Immature natural killer cell (primary cell): Measurements from ENCODE around the gene CHRDL2. TPM values are rescaled to one million over a fixed set of nuclear protein-coding genes. Genes with fewer than 3 reads are reported as not detected.

ENCODE experiments used
- DNase-seq, 3 donors: peaks; one replicate each; pipeline ENCODE4 v3.0.0; 2022; ENCODE audit warnings: mixed read lengths in 1 of 3
- H3K27ac Mint-ChIP-seq, 6 donors: one replicate each; pipeline ENCODE4 v1.8.0; 2020; ENCODE audit warnings: mixed read lengths in 6 of 6, mild to moderate bottlenecking in 5 of 6, inconsistent platforms in 4 of 6, moderate library complexity in 3 of 6
- H3K27me3 Mint-ChIP-seq, 3 donors: one replicate each; pipeline ENCODE4 v1.8.0; 2020 to 2021; ENCODE audit warnings: low read depth in 3 of 3, mild to moderate bottlenecking in 3 of 3, mixed read lengths in 3 of 3, moderate library complexity in 3 of 3, inconsistent platforms in 1 of 3
- H3K36me3 Mint-ChIP-seq, 3 donors: one replicate each; pipeline ENCODE4 v1.8.0; 2020; ENCODE audit warnings: mixed read lengths in 3 of 3, inconsistent platforms in 2 of 3, mild to moderate bottlenecking in 2 of 3
- H3K4me1 Mint-ChIP-seq, 2 donors: one replicate each; pipeline ENCODE4 v1.8.0; 2020; ENCODE audit warnings: inconsistent platforms in 2 of 2, mild to moderate bottlenecking in 2 of 2, mixed read lengths in 2 of 2, moderate library complexity in 1 of 2
- H3K4me3 Mint-ChIP-seq, 5 donors: one replicate each; pipeline ENCODE4 v1.8.0; 2020; ENCODE audit warnings: mild to moderate bottlenecking in 5 of 5, mixed read lengths in 5 of 5, inconsistent platforms in 3 of 5, moderate library complexity in 3 of 5
- H3K9me3 Mint-ChIP-seq, 6 donors: one replicate each; pipeline ENCODE4 v1.8.0; 2020; ENCODE audit warnings: mild to moderate bottlenecking in 6 of 6, mixed read lengths in 6 of 6, inconsistent platforms in 4 of 6, moderate library complexity in 3 of 6
- polyA plus RNA-seq, 3 donors: library from polyadenylated mRNA; unstranded; fragments of 300-500 nt; fragmentation: Illumina TruSeq; gene quantifications; one replicate each; pipeline ENCODE4 v1.2.3, GENCODE V29; 2021

Gene CHRDL2
- polyA plus RNA-seq, 3 donors from 2014 or later, result not detected

- no peak for DNase-seq
- Mint-ChIP-seq H3K4me3 (no peak overlapping the region), H3K4me1 (no peaks in the 10 kb centered on the region)
Observed at GRCh38 chr11:74717221-74717969, 13.8 kb downstream of the CHRDL2 start.

GRCh38 chr11:74714904-74715303, 16.3 kb downstream of the CHRDL2 start:
- Mint-ChIP-seq H3K4me3 (no peak overlapping the region), H3K27me3 (peaks cover 0 to 3% (median 2%) of the 10 kb centered on the region in 3 donors), H3K27ac (no peak overlapping the region), H3K9me3 (no peaks in the 10 kb centered on the region), H3K36me3 (no peaks in the 10 kb centered on the region), H3K4me1 (no peaks in the 10 kb centered on the region)
- no peak for DNase-seq

More at GRCh38 chr11:74717221-74717969, 13.8 kb downstream of the CHRDL2 start:
- Mint-ChIP-seq H3K27me3 (peaks cover 0 to 4% (median 3%) of the 10 kb centered on the region in 3 donors), H3K27ac (no peak overlapping the region), H3K36me3 (no peaks in the 10 kb centered on the region), H3K9me3 (peaks cover 0 to 1% (median 0%) of the 10 kb centered on the region in 6 donors)

- no peaks in the 10 kb centered on the region for H3K36me3 Mint-ChIP-seq
- no peaks in the 10 kb centered on the region for H3K4me1 Mint-ChIP-seq
- DNase-seq, result no peak
- no peaks in the 10 kb centered on the region for H3K9me3 Mint-ChIP-seq
- peaks cover 0 to 3% (median 2%) of the 10 kb centered on the region in 3 donors for H3K27me3 Mint-ChIP-seq
- no peak overlapping the region for H3K27ac Mint-ChIP-seq
- H3K4me3 Mint-ChIP-seq, result no peak overlapping the region
Observed at GRCh38 chr11:74713686-74714085, 17.5 kb downstream of the CHRDL2 start.

GRCh38 chr11:74710281-74710938, 20.8 kb downstream of the CHRDL2 start:
- H3K27ac Mint-ChIP-seq, result no peak overlapping the region
- H3K9me3 Mint-ChIP-seq, result no peaks in the 10 kb centered on the region

GRCh38 chr11:74709175-74709574, 22.1 kb downstream of the CHRDL2 start:
- no peaks in the 10 kb centered on the region for H3K9me3 Mint-ChIP-seq
- no peaks in the 10 kb centered on the region for H3K36me3 Mint-ChIP-seq
- peaks cover 0 to 6% (median 0%) of the 10 kb centered on the region in 3 donors for H3K27me3 Mint-ChIP-seq
- no peak overlapping the region for H3K4me3 Mint-ChIP-seq
- DNase-seq, result no peak
- H3K27ac Mint-ChIP-seq, result no peak overlapping the region
- H3K4me1 Mint-ChIP-seq, result no peaks in the 10 kb centered on the region

More at GRCh38 chr11:74710281-74710938, 20.8 kb downstream of the CHRDL2 start:
- no peaks in the 10 kb centered on the region for H3K36me3 Mint-ChIP-seq
- peaks cover 0 to 2% (median 0%) of the 10 kb centered on the region in 3 donors for H3K27me3 Mint-ChIP-seq
- H3K4me1 Mint-ChIP-seq, result no peaks in the 10 kb centered on the region
- DNase-seq, result no peak
- H3K4me3 Mint-ChIP-seq, result no peak overlapping the region

GRCh38 chr11:74707602-74708510, 23.4 kb downstream of the CHRDL2 start:
- Mint-ChIP-seq H3K27me3 (peaks cover 0 to 6% (median 0%) of the 10 kb centered on the region in 3 donors), H3K27ac (no peak overlapping the region), H3K4me3 (no peak overlapping the region), H3K36me3 (no peaks in the 10 kb centered on the region), H3K4me1 (no peaks in the 10 kb centered on the region), H3K9me3 (no peaks in the 10 kb centered on the region)
- DNase-seq, result no peak

GRCh38 chr11:74707182-74707581, 24.0 kb downstream of the CHRDL2 start:
- no peak overlapping the region for H3K27ac Mint-ChIP-seq
- DNase-seq, result no peak
- H3K9me3 Mint-ChIP-seq, result no peaks in the 10 kb centered on the region
- no peak overlapping the region for H3K4me3 Mint-ChIP-seq
- H3K4me1 Mint-ChIP-seq, result no peaks in the 10 kb centered on the region
- H3K36me3 Mint-ChIP-seq, result no peaks in the 10 kb centered on the region
- peaks cover 0 to 6% (median 0%) of the 10 kb centered on the region in 3 donors for H3K27me3 Mint-ChIP-seq

- no peak for DNase-seq
- Mint-ChIP-seq H3K36me3 (no peaks in the 10 kb centered on the region), H3K27me3 (peaks cover 0 to 6% (median 0%) of the 10 kb centered on the region in 3 donors), H3K4me3 (no peak overlapping the region), H3K27ac (no peak overlapping the region), H3K9me3 (no peaks in the 10 kb centered on the region), H3K4me1 (no peaks in the 10 kb centered on the region)
Observed at GRCh38 chr11:74703211-74703610, 28.0 kb downstream of the CHRDL2 start.

GRCh38 chr11:74702383-74703007, 28.7 kb downstream of the CHRDL2 start:
- Mint-ChIP-seq H3K4me1 (no peaks in the 10 kb centered on the region), H3K9me3 (no peaks in the 10 kb centered on the region), H3K36me3 (no peaks in the 10 kb centered on the region), H3K27me3 (peaks cover 0 to 6% (median 0%) of the 10 kb centered on the region in 3 donors), H3K27ac (no peak overlapping the region), H3K4me3 (no peak overlapping the region)
- DNase-seq, result peak; percentile 31 to 46 (median 41)

GRCh38 chr11:74701351-74701750, 29.9 kb downstream of the CHRDL2 start:
- Mint-ChIP-seq H3K27ac (no peak overlapping the region), H3K36me3 (no peaks in the 10 kb centered on the region), H3K27me3 (peaks cover 0 to 5% (median 4%) of the 10 kb centered on the region in 3 donors), H3K9me3 (no peaks in the 10 kb centered on the region), H3K4me3 (no peak overlapping the region), H3K4me1 (no peaks in the 10 kb centered on the region)
- no peak for DNase-seq

- no peak overlapping the region for H3K27ac Mint-ChIP-seq
- no peaks in the 10 kb centered on the region for H3K36me3 Mint-ChIP-seq
- no peaks in the 10 kb centered on the region for H3K9me3 Mint-ChIP-seq
- H3K4me3 Mint-ChIP-seq, result no peak overlapping the region
- no peak for DNase-seq
- H3K27me3 Mint-ChIP-seq, result peaks cover 0 to 5% (median 4%) of the 10 kb centered on the region in 3 donors
- no peaks in the 10 kb centered on the region for H3K4me1 Mint-ChIP-seq
Observed at GRCh38 chr11:74699615-74700396, 31.4 kb downstream of the CHRDL2 start.

GRCh38 chr11:74697722-74698121, 33.5 kb downstream of the CHRDL2 start:
- H3K27me3 Mint-ChIP-seq, result peaks cover 0 to 9% (median 2%) of the 10 kb centered on the region in 3 donors
- no peak for DNase-seq
- no peaks in the 10 kb centered on the region for H3K36me3 Mint-ChIP-seq
- H3K27ac Mint-ChIP-seq, result no peak overlapping the region
- no peak overlapping the region for H3K4me3 Mint-ChIP-seq
- H3K9me3 Mint-ChIP-seq, result no peaks in the 10 kb centered on the region
- no peaks in the 10 kb centered on the region for H3K4me1 Mint-ChIP-seq
